Measurements from ENCODE around the gene MRPL36. TPM values are rescaled to one million over a fixed set of nuclear protein-coding genes. Genes with fewer than 3 reads are reported as not detected.

MRPL36 gene
- total and polyA plus RNA-seq, 2 donors (not counting 3 experiments of a cell fraction or from before 2014, with no cell fraction given) = 70.3 to 72.7 TPM

DNA sequence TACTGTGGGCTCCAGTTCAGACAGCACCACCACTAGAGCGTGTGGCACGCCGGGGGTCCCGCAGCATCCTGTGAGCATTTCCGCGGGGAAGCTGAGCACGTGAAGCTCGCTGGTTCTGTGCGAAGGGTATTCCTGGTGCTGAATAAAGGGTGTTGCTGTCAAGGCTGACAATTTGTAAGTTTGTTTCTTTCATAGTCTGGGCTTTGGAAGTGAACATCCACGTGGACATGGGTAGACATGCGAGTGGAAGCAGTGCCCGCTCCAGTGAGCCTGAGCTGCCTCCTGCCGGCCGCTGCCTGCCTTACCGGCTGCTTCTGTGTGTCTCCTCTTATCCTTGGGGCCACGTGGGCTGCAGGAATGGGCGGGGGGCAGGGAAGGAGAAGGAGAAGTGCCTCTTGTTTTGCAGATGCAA is 16.2 kb upstream of the MRPL36 start:
- Histone ChIP-seq H3K9me1 (replicated peaks; ENCODE audit: control insufficient read depth, extremely low read depth, insufficient read depth, low read length) (no peaks in the 10 kb centered on the region), H3K4me1 (ENCODE audit: control insufficient read depth, extremely low read depth, insufficient read depth, low read length) (no peaks in the 10 kb centered on the region), H3K9me3 (replicated peaks; ENCODE audit: control insufficient read depth, insufficient read depth, low read length) (no peaks in the 10 kb centered on the region), H3K4me2 (ENCODE audit: insufficient read depth, low read length) (no peak overlapping the region), H2AFZ (ENCODE audit: low read depth, low read length) (no peak overlapping the region), H3K79me2 (ENCODE audit: control insufficient read depth, insufficient read depth, low read length) (peaks cover 4% of the 10 kb centered on the region), H3K27me3 (ENCODE audit: control insufficient read depth in 2 of 2, insufficient read depth in 2 of 2, low read length in 2 of 2) (no peaks in the 10 kb centered on the region), H3K9ac (replicated peaks; ENCODE audit: extremely low read depth, insufficient read depth, low read length) (no peak overlapping the region), H3K36me3 (ENCODE audit: control insufficient read depth in 2 of 2, extremely low read depth in 1 of 2, insufficient read depth in 2 of 2, low read length in 2 of 2) (peaks cover 17 to 37% of the 10 kb centered on the region in 2 experiments), H4K20me1 (replicated peaks; ENCODE audit: control insufficient read depth, extremely low read depth, insufficient read depth, low read length) (no peaks in the 10 kb centered on the region), H3K27ac (ENCODE audit: insufficient read depth, low read depth, low read length) (no peak overlapping the region), H3K4me3 (replicated peaks in 1 of 3; ENCODE audit: insufficient read depth in 1 of 3, low read depth in 1 of 3, low read length in 3 of 3) (no peak overlapping the region)
- dilution Hi-C loops (cut with MboI; ENCODE audit: extremely low pct_ligation_motif_present, low sequenced_read_pairs) = no loop called here
- no TSS peak for BruUV-seq (replicated peaks)
- POLR2A ChIA-PET = no interaction called here
- no peak for DNase-seq (ENCODE audit: low read depth, low spot score)
- TF ChIP-seq, protein P1, sequence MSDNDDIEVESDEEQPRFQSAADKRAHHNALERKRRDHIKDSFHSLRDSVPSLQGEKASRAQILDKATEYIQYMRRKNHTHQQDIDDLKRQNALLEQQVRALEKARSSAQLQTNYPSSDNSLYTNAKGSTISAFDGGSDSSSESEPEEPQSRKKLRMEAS (IDR thresholded peaks at IDR 0.05; ENCODE audit: insufficient read depth, insufficient read length) = no peak
- no peak for TF ChIP-seq GATA2 (IDR thresholded peaks at IDR 0.05; ENCODE audit: insufficient read depth, insufficient read length, low read depth, low read length)
- CTCF ChIA-PET = no interaction called here
- intact Hi-C loops (cut with micrococcal nuclease) = no loop called here
- no peak for FAIRE-seq

DNA sequence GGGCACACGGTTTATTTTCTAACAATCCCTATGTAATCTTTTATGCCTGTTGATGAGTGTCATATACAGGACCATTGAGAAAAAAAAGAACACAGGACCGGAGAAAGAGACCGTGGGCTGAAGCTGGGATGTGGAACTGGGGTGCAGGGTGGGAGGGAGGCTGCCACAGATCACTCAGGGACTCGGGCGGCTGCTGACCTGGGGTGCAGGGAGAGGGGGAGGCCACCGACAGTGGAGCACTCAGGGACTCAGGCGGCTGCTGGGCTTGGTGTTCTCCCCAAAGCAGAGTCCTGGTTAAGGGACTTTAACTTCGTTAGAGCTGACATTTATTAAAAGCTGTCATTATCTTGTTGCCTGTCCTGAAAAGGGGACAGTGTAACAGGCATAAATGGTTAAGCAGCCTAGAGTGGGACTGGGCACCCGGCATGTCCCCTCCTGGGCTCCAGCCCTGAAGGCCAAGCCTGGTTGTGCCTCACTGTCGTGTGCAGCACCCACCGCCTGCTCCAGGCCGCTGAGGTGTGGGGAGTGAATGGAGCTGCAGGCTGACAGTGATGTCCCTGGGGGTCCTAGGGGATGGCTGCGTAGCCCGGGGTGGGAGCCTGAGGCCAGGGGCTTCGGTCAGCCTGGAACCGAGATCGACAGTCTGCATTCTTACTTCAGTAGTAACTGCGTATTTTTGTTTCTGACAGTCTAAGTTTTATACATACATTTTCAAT is 15.6 kb upstream of the MRPL36 start:
- H2AFZ ChIP-seq (ENCODE audit: low read depth, low read length) = no peak overlapping the region
- dilution Hi-C loops (cut with MboI; ENCODE audit: extremely low pct_ligation_motif_present, low sequenced_read_pairs) (no loop called here), intact Hi-C loops (cut with micrococcal nuclease) (no loop called here)
- H3K36me3 ChIP-seq (ENCODE audit: control insufficient read depth in 2 of 2, extremely low read depth in 1 of 2, insufficient read depth in 2 of 2, low read length in 2 of 2) = peaks cover 18 to 33% of the 10 kb centered on the region in 2 experiments
- ChIA-PET POLR2A (no interaction called here), CTCF (no interaction called here)
- peaks cover 10% of the 10 kb centered on the region for H3K79me2 ChIP-seq (ENCODE audit: control insufficient read depth, insufficient read depth, low read length)
- no peak overlapping the region for H3K4me3 ChIP-seq (replicated peaks in 1 of 3; ENCODE audit: insufficient read depth in 1 of 3, low read depth in 1 of 3, low read length in 3 of 3)
- DNase-seq (ENCODE audit: low read depth, low spot score) (no peak), FAIRE-seq (no peak)
- no TSS peak for BruUV-seq (replicated peaks)
- H4K20me1 ChIP-seq (replicated peaks; ENCODE audit: control insufficient read depth, extremely low read depth, insufficient read depth, low read length) = no peaks in the 10 kb centered on the region
- no peak overlapping the region for H3K27ac ChIP-seq (ENCODE audit: insufficient read depth, low read depth, low read length)
- no peaks in the 10 kb centered on the region for H3K9me1 ChIP-seq (replicated peaks; ENCODE audit: control insufficient read depth, extremely low read depth, insufficient read depth, low read length)
- TF ChIP-seq, protein P2, sequence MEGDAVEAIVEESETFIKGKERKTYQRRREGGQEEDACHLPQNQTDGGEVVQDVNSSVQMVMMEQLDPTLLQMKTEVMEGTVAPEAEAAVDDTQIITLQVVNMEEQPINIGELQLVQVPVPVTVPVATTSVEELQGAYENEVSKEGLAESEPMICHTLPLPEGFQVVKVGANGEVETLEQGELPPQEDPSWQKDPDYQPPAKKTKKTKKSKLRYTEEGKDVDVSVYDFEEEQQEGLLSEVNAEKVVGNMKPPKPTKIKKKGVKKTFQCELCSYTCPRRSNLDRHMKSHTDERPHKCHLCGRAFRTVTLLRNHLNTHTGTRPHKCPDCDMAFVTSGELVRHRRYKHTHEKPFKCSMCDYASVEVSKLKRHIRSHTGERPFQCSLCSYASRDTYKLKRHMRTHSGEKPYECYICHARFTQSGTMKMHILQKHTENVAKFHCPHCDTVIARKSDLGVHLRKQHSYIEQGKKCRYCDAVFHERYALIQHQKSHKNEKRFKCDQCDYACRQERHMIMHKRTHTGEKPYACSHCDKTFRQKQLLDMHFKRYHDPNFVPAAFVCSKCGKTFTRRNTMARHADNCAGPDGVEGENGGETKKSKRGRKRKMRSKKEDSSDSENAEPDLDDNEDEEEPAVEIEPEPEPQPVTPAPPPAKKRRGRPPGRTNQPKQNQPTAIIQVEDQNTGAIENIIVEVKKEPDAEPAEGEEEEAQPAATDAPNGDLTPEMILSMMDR (IDR thresholded peaks at IDR 0.05; ENCODE audit: extremely low read depth in 1 of 2, insufficient read depth in 1 of 2, low read depth in 1 of 2, low read length in 2 of 2) = no peak
- TF ChIP-seq POLR2AphosphoS5 (IDR thresholded peaks at IDR 0.05; ENCODE audit: insufficient read depth, low read depth, low read length) = no peak
- TF ChIP-seq JUN (IDR thresholded peaks at IDR 0.05; ENCODE audit: borderline replicate concordance, insufficient read depth, insufficient read length, low read depth) = no peak
- no peak for TF ChIP-seq GATA2 (IDR thresholded peaks at IDR 0.05; ENCODE audit: insufficient read depth, insufficient read length, low read depth, low read length)
- TF ChIP-seq FOS (IDR thresholded peaks at IDR 0.05; ENCODE audit: borderline replicate concordance, insufficient read depth, low read length) = no peak
- TF ChIP-seq POLR2A (IDR thresholded peaks at IDR 0.05; ENCODE audit: low read depth, low read length) = no peak
- H3K9ac ChIP-seq (replicated peaks; ENCODE audit: extremely low read depth, insufficient read depth, low read length) = no peak overlapping the region
- no peaks in the 10 kb centered on the region for H3K4me1 ChIP-seq (ENCODE audit: control insufficient read depth, extremely low read depth, insufficient read depth, low read length)
- no peaks in the 10 kb centered on the region for H3K27me3 ChIP-seq (ENCODE audit: control insufficient read depth in 2 of 2, insufficient read depth in 2 of 2, low read length in 2 of 2)
- no peak overlapping the region for H3K4me2 ChIP-seq (ENCODE audit: insufficient read depth, low read length)
- no peaks in the 10 kb centered on the region for H3K9me3 ChIP-seq (replicated peaks; ENCODE audit: control insufficient read depth, insufficient read depth, low read length)

Data from endothelial cell of umbilical vein (primary cell).